NB4 (cell line): ENCODE measurements around the gene OTUB1.

Source experiments
- MYC ChIP-seq: IDR thresholded peaks from 2 replicates; pipeline ENCODE4 v1.6.1; 2011; ENCODE audit warnings: low read depth, low read length
- POLR2A ChIP-seq: IDR thresholded peaks from 2 replicates; pipeline ENCODE4 v1.6.1; 2011; ENCODE audit warnings: mild to moderate bottlenecking; ENCODE audit not compliant: insufficient read length; ENCODE audit errors: extremely low read depth
- TF ChIP-seq, protein P1 (sequence below): IDR thresholded peaks from one replicate; pipeline ENCODE4 v1.5.1; 2012; ENCODE audit warnings: low read depth, low read length

DNA sequence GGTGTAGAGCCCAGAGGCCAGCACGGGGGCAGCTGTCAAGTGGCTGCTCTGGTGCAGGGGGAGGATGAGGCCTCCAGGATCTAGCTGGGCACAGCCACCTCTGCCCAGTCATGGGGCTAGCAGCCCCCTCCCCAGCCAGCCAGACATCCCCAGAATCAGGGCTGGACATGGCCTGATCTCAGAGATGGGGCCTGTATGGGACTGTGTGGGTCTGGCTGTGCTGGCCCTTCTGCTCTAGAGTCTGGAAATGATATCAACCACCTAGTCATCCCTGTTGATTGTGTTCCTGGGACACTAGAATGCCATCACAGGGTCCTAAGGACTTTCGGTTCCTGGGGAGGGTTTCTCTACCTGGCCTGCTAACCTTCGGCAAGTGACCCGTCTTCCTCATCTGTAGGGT lies 52.3 kb downstream of the OTUB1 start:
- TF ChIP-seq, protein P1, sequence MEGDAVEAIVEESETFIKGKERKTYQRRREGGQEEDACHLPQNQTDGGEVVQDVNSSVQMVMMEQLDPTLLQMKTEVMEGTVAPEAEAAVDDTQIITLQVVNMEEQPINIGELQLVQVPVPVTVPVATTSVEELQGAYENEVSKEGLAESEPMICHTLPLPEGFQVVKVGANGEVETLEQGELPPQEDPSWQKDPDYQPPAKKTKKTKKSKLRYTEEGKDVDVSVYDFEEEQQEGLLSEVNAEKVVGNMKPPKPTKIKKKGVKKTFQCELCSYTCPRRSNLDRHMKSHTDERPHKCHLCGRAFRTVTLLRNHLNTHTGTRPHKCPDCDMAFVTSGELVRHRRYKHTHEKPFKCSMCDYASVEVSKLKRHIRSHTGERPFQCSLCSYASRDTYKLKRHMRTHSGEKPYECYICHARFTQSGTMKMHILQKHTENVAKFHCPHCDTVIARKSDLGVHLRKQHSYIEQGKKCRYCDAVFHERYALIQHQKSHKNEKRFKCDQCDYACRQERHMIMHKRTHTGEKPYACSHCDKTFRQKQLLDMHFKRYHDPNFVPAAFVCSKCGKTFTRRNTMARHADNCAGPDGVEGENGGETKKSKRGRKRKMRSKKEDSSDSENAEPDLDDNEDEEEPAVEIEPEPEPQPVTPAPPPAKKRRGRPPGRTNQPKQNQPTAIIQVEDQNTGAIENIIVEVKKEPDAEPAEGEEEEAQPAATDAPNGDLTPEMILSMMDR, result no peak
- no peak for TF ChIP-seq POLR2A
- TF ChIP-seq MYC, result no peak
